WTC11 (cell line): ENCODE data around the gene IFITM10. TPM values are rescaled to one million over a fixed set of nuclear protein-coding genes. Genes with fewer than 3 reads are reported as not detected.

Experiments used
- ATAC-seq: fragments of 200-7000 bp; cut with Tn5 transposase; 2 replicates; pipeline ENCODE4 v1.10.0; 2021; ENCODE audit warnings: mild to moderate bottlenecking, moderate library complexity
- CTCF ChIA-PET: fragments of 300-600 bp; sonication (Branson Sonifier 250); formaldehyde crosslinking; loops from one replicate; lab custom pipeline; 2021; ENCODE audit warnings: antibody characterized with exemption; lab: Charles Lee
- POLR2A ChIA-PET: fragments of 350-600 bp; sonication (Branson Sonifier 250); formaldehyde crosslinking; loops from one replicate; lab custom pipeline; 2021; ENCODE audit warnings: antibody characterized with exemption; lab: Charles Lee
- DNase-seq: peaks from one replicate; pipeline ENCODE4 v3.0.0; 2021; ENCODE audit warnings: low spot score
- H3K27ac Mint-ChIP-seq: 2 replicates; pipeline ENCODE4 v1.8.0; 2021; ENCODE audit warnings: mixed read lengths
- H3K27me3 Mint-ChIP-seq: 2 replicates; pipeline ENCODE4 v1.8.0; 2021; ENCODE audit warnings: low read depth, mild to moderate bottlenecking, moderate library complexity, mixed read lengths
- H3K36me3 Mint-ChIP-seq: 2 replicates; pipeline ENCODE4 v1.8.0; 2021; ENCODE audit warnings: mixed read lengths
- H3K4me1 Mint-ChIP-seq: 2 replicates; pipeline ENCODE4 v1.8.0; 2022; ENCODE audit warnings: mixed read lengths
- H3K4me3 Mint-ChIP-seq: 2 replicates; pipeline ENCODE4 v1.8.0; 2021; ENCODE audit warnings: mild to moderate bottlenecking, moderate library complexity, mixed read lengths
- H3K9me3 Mint-ChIP-seq: 2 replicates; pipeline ENCODE4 v1.8.0; 2021; ENCODE audit warnings: mixed read lengths
- FOXK1 ChIP-seq: sonication (generic); formaldehyde crosslinking; IDR thresholded peaks from 2 replicates; pipeline ENCODE4 v1.8.0; 2022; ENCODE audit warnings: mild to moderate bottlenecking, moderate library complexity, missing genetic modification reagents
- NFATC4 ChIP-seq: fragments of 250-450 bp; sonication (Bioruptor Pico); IDR thresholded peaks from 2 replicates; pipeline ENCODE4 v1.9.0; 2021; ENCODE audit warnings: mild to moderate bottlenecking
- NFE2L1 ChIP-seq: sonication (generic); formaldehyde crosslinking; IDR thresholded peaks from 2 replicates; pipeline ENCODE4 v1.8.1; 2023; ENCODE audit warnings: missing genetic modification reagents
- NR2C2 ChIP-seq: sonication (generic); formaldehyde crosslinking; IDR thresholded peaks from 2 replicates; pipeline ENCODE4 v1.8.0; 2022; ENCODE audit warnings: mild to moderate bottlenecking, missing genetic modification reagents
- PRRX2 ChIP-seq: fragments of 250-450 bp; sonication (Bioruptor Pico); IDR thresholded peaks from 2 replicates; pipeline ENCODE4 v1.8.0; 2021; ENCODE audit warnings: mild to moderate bottlenecking
- ZNF263 ChIP-seq: sonication (generic); formaldehyde crosslinking; IDR thresholded peaks from 2 replicates; pipeline ENCODE4 v1.8.1; 2022; ENCODE audit warnings: low read depth, mild to moderate bottlenecking, moderate library complexity, missing genetic modification reagents
- total RNA-seq: library from RNA; stranded (reverse); gene quantifications from 3 replicates; pipeline ENCODE4 v1.2.3, GENCODE V29; 2021
- TF ChIP-seq, protein P1 (sequence below): sonication (generic); formaldehyde crosslinking; IDR thresholded peaks from 2 replicates; pipeline ENCODE4 v1.8.0; 2022; ENCODE audit warnings: missing genetic modification reagents
- TF ChIP-seq, protein P2 (sequence below): fragments of 250-450 bp; sonication (Bioruptor Pico); IDR thresholded peaks from 2 replicates; pipeline ENCODE4 v1.9.0; 2021; ENCODE audit warnings: mild to moderate bottlenecking
- TF ChIP-seq, protein P3 (sequence below): sonication (generic); formaldehyde crosslinking; IDR thresholded peaks from 2 replicates; pipeline ENCODE4 v1.8.1; 2022; ENCODE audit warnings: mild to moderate bottlenecking, moderate library complexity, missing genetic modification reagents
- TF ChIP-seq, protein P4 (sequence below): sonication (generic); formaldehyde crosslinking; IDR thresholded peaks from 2 replicates; pipeline ENCODE4 v1.8.0; 2023; ENCODE audit warnings: missing genetic modification reagents, mild to moderate bottlenecking, borderline replicate concordance
- TF ChIP-seq, protein P5 (sequence below): sonication (generic); formaldehyde crosslinking; IDR thresholded peaks from 2 replicates; pipeline ENCODE4 v1.8.0; 2022; ENCODE audit warnings: mild to moderate bottlenecking, missing genetic modification reagents

The IFITM10 gene
- total RNA-seq, 1 experiment from 2014 or later = 1.7 TPM

DNA sequence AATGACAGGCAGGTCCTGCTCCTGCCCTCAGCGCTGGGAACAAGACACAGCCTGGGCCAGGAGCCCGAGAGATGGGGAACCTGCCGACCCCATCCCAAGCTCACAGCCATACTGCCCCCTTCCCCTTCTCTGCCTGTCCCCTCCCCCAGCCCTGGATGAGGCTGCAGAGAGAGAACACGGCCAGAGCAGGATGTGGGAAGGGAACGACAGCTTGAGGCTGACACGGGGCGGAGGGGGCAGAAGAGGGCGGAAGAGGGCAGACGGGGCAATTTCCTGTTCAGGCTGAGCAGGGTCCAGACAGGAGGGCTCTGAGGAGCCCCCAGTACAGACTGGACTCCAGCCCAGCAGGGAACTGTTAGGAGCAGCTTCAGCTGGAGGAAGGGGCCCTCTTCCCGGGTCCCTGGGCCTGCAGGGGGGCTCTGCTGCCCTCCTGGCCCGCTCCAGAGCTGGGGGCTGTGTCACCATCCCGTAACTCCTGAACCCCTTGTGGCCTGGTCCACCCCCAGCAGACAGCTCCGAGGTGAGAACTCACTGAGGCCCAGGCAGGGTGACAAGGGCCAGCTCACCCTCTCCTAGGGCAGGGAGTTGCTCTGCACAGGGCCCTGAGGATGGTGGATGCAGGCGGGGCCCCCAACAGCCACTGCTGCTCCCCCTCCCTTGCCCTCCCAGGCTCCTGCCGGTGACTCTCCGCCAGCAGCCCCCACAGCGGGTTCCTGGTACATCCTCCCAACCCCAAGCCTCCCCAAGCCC, 7.6 kb upstream of the IFITM10 start (continued):
- TF ChIP-seq, protein P1, sequence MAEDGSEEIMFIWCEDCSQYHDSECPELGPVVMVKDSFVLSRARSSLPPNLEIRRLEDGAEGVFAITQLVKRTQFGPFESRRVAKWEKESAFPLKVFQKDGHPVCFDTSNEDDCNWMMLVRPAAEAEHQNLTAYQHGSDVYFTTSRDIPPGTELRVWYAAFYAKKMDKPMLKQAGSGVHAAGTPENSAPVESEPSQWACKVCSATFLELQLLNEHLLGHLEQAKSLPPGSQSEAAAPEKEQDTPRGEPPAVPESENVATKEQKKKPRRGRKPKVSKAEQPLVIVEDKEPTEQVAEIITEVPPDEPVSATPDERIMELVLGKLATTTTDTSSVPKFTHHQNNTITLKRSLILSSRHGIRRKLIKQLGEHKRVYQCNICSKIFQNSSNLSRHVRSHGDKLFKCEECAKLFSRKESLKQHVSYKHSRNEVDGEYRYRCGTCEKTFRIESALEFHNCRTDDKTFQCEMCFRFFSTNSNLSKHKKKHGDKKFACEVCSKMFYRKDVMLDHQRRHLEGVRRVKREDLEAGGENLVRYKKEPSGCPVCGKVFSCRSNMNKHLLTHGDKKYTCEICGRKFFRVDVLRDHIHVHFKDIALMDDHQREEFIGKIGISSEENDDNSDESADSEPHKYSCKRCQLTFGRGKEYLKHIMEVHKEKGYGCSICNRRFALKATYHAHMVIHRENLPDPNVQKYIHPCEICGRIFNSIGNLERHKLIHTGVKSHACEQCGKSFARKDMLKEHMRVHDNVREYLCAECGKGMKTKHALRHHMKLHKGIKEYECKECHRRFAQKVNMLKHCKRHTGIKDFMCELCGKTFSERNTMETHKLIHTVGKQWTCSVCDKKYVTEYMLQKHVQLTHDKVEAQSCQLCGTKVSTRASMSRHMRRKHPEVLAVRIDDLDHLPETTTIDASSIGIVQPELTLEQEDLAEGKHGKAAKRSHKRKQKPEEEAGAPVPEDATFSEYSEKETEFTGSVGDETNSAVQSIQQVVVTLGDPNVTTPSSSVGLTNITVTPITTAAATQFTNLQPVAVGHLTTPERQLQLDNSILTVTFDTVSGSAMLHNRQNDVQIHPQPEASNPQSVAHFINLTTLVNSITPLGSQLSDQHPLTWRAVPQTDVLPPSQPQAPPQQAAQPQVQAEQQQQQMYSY (CRISPR knock-in tag) = no peak
- no peak for TF ChIP-seq NFE2L1
- no peak for TF ChIP-seq PRRX2
- TF ChIP-seq, protein P2, sequence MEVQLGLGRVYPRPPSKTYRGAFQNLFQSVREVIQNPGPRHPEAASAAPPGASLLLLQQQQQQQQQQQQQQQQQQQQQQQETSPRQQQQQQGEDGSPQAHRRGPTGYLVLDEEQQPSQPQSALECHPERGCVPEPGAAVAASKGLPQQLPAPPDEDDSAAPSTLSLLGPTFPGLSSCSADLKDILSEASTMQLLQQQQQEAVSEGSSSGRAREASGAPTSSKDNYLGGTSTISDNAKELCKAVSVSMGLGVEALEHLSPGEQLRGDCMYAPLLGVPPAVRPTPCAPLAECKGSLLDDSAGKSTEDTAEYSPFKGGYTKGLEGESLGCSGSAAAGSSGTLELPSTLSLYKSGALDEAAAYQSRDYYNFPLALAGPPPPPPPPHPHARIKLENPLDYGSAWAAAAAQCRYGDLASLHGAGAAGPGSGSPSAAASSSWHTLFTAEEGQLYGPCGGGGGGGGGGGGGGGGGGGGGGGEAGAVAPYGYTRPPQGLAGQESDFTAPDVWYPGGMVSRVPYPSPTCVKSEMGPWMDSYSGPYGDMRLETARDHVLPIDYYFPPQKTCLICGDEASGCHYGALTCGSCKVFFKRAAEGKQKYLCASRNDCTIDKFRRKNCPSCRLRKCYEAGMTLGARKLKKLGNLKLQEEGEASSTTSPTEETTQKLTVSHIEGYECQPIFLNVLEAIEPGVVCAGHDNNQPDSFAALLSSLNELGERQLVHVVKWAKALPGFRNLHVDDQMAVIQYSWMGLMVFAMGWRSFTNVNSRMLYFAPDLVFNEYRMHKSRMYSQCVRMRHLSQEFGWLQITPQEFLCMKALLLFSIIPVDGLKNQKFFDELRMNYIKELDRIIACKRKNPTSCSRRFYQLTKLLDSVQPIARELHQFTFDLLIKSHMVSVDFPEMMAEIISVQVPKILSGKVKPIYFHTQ (CRISPR knock-in tag) = no peak
- no peak for TF ChIP-seq ZNF263 (CRISPR knock-in tag)
- TF ChIP-seq, protein P3, sequence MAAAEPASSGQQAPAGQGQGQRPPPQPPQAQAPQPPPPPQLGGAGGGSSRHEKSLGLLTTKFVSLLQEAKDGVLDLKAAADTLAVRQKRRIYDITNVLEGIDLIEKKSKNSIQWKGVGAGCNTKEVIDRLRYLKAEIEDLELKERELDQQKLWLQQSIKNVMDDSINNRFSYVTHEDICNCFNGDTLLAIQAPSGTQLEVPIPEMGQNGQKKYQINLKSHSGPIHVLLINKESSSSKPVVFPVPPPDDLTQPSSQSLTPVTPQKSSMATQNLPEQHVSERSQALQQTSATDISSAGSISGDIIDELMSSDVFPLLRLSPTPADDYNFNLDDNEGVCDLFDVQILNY (CRISPR knock-in tag) = no peak
- TF ChIP-seq, protein P4, sequence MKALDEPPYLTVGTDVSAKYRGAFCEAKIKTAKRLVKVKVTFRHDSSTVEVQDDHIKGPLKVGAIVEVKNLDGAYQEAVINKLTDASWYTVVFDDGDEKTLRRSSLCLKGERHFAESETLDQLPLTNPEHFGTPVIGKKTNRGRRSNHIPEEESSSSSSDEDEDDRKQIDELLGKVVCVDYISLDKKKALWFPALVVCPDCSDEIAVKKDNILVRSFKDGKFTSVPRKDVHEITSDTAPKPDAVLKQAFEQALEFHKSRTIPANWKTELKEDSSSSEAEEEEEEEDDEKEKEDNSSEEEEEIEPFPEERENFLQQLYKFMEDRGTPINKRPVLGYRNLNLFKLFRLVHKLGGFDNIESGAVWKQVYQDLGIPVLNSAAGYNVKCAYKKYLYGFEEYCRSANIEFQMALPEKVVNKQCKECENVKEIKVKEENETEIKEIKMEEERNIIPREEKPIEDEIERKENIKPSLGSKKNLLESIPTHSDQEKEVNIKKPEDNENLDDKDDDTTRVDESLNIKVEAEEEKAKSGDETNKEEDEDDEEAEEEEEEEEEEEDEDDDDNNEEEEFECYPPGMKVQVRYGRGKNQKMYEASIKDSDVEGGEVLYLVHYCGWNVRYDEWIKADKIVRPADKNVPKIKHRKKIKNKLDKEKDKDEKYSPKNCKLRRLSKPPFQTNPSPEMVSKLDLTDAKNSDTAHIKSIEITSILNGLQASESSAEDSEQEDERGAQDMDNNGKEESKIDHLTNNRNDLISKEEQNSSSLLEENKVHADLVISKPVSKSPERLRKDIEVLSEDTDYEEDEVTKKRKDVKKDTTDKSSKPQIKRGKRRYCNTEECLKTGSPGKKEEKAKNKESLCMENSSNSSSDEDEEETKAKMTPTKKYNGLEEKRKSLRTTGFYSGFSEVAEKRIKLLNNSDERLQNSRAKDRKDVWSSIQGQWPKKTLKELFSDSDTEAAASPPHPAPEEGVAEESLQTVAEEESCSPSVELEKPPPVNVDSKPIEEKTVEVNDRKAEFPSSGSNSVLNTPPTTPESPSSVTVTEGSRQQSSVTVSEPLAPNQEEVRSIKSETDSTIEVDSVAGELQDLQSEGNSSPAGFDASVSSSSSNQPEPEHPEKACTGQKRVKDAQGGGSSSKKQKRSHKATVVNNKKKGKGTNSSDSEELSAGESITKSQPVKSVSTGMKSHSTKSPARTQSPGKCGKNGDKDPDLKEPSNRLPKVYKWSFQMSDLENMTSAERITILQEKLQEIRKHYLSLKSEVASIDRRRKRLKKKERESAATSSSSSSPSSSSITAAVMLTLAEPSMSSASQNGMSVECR (CRISPR knock-in tag) = no peak
- TF ChIP-seq NFATC4 (CRISPR knock-in tag) = no peak
- TF ChIP-seq FOXK1 (CRISPR knock-in tag) = no peak
- TF ChIP-seq, all 79 proteins: peak for 0

DNA sequence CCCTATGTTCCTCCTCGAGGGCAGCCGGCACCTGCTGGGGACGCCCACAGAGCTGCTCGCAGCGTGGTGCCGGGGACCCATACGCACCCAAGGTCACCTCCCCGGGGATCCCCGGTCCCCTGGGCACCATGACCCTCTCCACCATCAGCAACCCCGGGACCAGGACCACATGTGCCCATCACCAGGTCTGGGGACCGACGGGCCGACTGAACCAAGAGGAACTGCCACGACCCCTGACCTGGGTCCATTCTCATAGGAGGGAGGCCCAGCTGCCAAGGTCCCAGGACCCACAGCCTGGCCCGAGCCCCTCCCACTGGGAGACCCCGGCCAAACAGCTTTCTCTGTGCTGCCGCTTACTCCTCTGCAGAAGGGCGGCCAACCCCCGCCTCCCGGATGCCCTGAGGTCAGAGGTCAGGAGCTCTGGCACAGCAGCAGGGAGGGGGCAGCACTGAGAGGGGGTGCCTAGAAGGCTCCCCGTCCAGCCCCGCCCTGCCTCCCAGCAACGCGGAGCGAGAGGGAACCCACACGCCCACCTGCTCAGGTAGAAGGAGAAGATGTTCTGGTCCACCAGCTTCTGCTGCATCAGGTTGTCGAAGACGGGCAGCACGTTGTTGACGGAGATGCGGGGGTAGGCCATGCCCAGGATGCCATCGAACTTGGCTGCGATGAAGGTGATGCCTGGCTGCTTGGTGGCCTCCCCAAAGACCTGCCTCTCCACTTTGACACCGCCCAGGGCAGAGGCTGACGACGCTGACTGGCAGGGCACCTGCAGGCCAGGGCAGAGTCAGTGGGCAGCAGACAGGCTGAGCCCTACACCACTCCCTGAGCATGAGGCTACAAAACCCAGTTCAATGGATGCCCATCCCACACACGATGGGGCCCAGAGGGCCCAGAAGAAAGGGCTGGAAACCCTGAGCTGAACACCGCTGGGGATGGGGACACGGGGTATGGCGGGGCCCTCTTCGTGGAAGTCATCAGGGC, 6.7 kb upstream of the IFITM10 start:
- H3K9me3 Mint-ChIP-seq = no peaks in the 10 kb centered on the region
- POLR2A ChIA-PET = interaction anchor here (0.8 kb wide), 1 partner anchor 10 kb away, joined by 3 read pairs; no protein-coding TSS in a partner anchor
- H3K27ac Mint-ChIP-seq = no peak overlapping the region
- H3K4me1 Mint-ChIP-seq = no peaks in the 10 kb centered on the region
- CTCF ChIA-PET = interaction anchor here (0.8 to 2.1 kb wide), 3 partner anchors 63 to 104 kb away, joined by 5 to 6 read pairs (median 5); no protein-coding TSS in a partner anchor
- peak; percentile 39 for ATAC-seq
- TF ChIP-seq, protein P5, sequence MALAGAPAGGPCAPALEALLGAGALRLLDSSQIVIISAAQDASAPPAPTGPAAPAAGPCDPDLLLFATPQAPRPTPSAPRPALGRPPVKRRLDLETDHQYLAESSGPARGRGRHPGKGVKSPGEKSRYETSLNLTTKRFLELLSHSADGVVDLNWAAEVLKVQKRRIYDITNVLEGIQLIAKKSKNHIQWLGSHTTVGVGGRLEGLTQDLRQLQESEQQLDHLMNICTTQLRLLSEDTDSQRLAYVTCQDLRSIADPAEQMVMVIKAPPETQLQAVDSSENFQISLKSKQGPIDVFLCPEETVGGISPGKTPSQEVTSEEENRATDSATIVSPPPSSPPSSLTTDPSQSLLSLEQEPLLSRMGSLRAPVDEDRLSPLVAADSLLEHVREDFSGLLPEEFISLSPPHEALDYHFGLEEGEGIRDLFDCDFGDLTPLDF (CRISPR knock-in tag) = no peak
- 0 out of 2 replicates have a peak, but pooled peaks have one; percentile 23 for TF ChIP-seq NR2C2 (CRISPR knock-in tag)
- H3K27me3 Mint-ChIP-seq = no peaks in the 10 kb centered on the region
- no peaks in the 10 kb centered on the region for H3K36me3 Mint-ChIP-seq
- no peak for DNase-seq
- no peak overlapping the region for H3K4me3 Mint-ChIP-seq
